GM21515 (cell line): Measurements from ENCODE around the gene CELF2.

Experiments used
- ATAC-seq: cut with Tn5 transposase; IDR thresholded peaks from one replicate; pipeline ENCODE4 v1.9.1; 2021; ENCODE audit not compliant: unreplicated experiment

The CELF2 gene

DNA sequence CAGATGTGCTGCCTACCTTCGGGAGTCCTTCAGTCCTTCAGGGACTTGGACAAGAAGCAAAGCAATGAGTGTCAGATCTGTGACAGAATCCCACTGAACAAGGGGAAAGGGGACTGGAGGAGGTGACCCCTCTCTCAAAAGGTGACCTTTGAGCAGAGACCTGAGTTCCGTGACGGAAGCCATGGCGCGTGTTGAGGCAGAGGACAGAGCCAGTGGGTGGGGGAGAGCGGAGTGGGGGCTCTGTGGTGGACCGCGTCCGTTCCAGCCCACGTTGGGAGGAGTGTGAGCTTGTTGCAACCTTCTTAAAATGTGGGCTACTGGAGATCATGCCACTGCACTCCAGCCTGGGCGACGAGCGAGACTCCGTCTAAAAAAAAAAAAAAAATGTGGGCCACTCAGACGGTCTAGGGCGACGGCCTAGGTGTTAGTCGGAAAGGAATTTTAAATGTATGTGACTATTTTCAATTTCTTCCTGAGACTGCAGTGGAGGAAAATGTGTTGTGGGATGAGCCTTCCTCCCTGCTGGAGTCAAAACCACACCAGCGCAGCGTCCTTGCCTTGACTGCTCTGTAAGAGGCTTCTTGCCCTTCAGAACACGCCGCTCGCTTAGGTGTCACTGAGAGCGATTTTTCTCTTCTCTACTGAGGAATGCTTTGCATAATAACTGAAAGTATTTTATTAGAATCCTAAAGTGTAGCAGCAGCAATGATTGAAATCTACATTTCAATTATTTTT, 272.7 kb downstream of the CELF2 start:
- ATAC-seq = no peak

DNA sequence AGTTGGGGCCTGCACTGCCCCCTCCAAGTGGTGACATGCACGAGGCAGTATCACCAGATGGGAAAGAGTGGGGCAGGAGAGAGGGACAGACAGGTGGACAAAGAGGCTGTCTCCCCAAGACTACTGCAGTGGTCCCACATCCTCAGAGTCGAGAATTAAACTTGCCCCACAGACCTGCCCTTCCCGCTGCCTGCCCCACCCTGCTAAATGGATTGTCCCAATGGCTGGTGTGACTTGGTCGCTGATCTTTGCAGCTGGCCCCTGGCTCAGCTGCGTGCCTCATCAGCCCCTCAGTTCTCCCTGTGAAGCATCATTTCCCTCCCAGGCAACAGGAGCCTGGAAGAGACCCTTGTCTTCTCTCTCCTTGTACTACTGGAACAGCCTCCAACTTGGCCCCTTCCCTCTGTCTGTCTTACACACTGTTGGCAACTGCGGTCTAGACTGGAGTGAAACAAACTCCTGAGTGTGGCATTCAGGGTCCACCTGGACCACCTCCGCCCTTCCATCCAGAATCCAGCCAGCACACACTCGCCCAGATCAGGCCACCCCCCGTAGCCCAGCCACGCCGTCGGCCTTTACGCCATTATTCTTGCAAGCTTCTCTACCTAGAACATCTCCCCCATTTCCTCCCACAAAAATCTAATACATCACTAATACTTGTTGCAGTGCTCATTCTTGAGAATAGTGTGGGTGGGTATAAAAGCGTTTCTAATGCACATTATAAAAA, 275.1 kb downstream of the CELF2 start:
- no peak for ATAC-seq

DNA sequence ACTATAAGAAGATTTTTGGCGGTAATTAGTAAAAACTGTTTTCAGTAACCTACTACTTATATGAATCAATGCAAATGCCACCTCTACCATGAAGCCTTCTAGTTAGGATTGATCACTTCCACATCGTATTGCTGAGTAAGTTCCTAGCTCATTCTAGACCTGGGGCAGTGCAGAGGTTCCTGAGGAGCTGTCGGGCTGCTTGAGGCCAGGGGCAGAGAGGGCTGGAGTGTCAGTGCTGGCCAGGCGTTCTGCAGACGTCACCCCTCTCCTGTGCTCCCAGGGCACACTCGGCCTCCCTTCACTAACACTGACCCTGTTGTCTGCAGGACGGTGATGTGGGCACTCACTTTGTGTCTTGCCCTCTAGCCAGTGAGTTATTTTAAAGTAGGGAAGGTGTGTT, 275.7 kb downstream of the CELF2 start:
- no peak for ATAC-seq

DNA sequence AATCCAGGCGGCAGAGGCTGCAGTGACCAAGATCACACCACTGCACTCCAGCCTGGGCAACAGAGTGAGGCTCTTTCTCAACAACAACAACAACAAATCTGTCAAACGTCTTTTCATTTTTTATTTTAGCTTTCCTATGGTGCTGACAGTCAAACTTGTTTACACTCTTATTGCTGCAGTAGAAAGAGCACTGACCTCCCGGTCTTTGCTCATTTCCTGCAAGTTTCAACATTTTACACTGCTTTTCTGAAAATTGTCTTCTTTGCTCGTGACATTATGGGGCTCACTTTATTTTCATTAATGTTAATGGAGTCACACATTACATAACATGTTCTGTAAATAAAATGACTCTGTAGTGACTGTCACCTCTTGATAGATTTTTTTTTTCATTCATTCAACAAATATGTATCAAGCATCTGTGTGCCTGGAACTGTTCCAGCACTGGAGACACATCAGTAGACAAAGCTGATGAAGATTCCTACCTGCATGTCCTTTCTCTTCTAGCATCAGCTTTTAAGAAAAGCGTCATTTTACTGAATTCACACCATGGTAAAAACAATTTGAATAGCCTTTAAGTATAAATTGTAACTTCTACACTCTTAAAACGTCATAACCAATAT, 277.3 kb downstream of the CELF2 start:
- ATAC-seq = no peak

DNA sequence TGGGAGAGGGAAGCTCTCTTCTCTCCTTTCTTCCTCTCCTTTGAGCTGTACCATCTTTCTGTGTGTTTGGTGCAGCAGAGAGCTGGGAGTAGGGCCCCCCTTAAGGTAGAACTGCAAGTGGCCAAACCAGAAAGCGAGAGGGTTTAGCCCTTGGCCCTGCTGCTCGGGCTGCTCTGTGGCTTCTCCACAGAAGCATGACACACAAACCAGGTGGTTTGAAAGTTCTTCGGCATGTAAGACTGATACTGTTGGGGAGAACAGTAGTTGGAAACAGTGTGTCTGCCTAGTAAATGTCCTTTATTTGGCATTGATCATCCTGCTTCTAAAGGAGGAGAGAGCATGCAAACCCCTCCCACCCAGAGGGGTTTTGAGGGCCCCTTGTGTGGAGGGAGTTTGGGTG, 277.8 kb downstream of the CELF2 start:
- no peak for ATAC-seq

- no peak for ATAC-seq
Observed at GRCh38 chr10:11297136-11297535, 279.5 kb downstream of the CELF2 start.

- no peak for ATAC-seq
Observed at GRCh38 chr10:11298116-11298515, 280.4 kb downstream of the CELF2 start.

DNA sequence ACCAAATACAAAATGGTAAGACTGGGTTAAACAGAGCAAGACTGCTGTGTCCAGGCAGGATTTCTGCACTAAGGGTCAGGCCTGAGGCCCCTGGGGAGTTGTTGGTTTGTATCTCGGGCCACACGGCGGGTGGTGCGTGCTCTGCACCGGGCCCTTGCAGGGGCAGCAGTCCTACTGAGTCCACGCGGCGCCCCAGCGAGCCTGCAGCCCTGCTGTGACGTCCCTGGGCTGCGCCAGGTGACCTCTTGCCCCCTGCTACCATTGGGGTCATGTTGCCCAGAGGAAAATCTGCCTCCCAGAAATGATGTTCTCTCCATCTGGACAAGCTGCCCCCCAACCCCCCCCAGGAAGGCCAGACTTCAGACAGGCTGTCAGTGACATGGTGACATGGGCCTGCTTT, 281.5 kb downstream of the CELF2 start:
- ATAC-seq = no peak

- no peak for ATAC-seq
Observed at GRCh38 chr10:11300026-11300425, 282.4 kb downstream of the CELF2 start.

GRCh38 chr10:11300563-11300962, 282.9 kb downstream of the CELF2 start:
- no peak for ATAC-seq

- ATAC-seq = no peak
Observed at GRCh38 chr10:11301571-11302111, 284.0 kb downstream of the CELF2 start.

DNA sequence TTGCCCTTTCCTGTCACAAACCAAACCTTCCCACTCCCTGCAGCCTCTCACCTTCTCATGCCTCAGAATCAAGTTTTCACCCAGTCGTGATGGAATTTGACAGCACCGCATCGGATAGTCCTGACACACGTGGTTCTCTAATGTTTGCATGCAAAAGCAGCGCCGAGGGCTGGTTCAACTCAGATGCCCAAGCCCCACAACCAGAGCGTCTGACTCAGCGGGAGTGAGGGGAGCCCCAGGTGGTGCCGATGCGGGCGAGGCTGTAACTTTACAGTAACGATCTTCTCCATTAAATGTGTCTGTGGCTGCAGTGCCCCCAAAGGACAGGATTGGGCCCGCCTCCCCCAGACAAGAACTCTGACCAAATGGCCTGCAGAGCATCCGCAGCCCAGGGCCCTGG, 284.5 kb downstream of the CELF2 start:
- no peak for ATAC-seq

DNA sequence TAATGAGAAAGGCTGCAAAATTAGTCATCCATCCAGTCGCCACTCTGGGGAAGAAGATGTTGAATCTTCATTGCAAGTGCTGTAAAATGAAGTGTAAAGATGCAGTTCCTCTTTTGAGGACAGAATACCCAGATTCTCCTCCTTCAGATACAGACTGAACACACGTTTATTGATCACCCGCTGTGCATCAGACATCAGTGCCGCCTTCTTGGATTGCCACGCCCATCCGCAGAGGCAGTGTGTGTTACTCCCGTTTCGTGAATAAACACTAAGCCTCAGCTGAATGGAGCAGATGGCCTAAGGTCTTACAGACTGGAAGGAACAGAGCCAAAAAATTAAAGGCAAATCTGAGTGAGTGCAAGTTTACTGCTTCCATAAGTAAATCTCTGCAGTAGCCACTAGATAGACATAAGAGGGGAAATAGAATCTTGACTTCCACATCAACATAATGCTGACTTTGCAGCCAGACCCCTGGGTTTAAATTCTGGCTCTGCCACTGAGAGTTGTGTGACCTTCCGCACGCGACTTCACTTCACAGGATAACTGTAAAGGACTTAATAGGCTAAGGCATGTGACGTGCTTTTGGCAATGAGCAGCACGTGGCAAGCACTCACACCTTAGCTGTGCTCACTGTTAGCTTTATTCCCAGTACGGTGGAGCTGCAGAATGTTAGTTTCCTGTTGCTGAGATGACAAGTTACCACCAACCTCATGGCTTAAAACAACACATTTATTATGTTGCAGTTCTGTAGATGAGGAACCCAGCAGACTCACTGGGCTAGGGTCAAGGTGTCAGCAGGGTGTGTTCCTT, 285.9 kb downstream of the CELF2 start:
- no peak for ATAC-seq

GRCh38 chr10:11304906-11305585, 287.4 kb downstream of the CELF2 start:
- no peak for ATAC-seq

- ATAC-seq = no peak
Observed at GRCh38 chr10:11305825-11306593, 288.3 kb downstream of the CELF2 start.

- ATAC-seq = no peak
Observed at GRCh38 chr10:11307004-11307403, 289.3 kb downstream of the CELF2 start.

DNA sequence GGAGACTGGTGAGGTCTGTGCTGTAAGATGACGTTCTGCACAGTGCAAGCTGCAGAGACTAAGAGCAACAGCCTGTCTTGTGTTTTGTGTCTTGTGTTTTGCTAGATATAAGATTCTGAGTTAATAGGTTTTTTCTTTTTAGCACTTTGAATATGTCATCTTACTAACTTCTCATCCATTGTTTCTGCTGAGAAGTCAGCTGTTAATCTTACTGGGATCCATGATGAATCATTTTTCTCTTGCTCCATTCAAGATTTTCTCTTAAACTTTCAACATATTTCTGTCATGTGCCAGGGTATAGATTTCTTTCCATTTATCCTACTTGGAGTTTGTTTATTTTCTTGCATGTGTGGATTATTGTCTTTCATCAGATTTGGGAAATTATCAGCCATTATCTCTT, 290.3 kb downstream of the CELF2 start:
- ATAC-seq = no peak

- no peak for ATAC-seq
Observed at GRCh38 chr10:11311027-11311426, 293.4 kb downstream of the CELF2 start.

DNA sequence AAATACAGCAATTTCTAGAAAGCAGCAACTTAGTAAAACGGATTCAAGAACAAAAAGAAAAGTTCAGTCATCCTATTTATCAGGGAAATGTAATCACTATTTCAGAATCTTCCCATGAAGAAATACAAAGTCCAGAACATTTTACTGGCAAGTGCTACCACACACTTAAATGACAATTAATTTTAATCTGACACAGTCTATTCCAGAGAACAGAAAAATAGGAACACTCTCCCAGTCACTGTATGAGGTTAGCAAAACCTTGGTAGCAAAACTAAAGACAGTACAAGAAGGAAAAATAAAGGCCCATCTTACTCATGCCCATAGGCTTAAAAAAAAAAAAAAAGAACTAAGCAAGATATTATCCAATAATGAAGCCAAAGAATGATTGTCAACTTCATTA, 295.8 kb downstream of the CELF2 start:
- no peak for ATAC-seq
